Breast epithelium (tissue), 4 donors: ENCODE data around the gene ADAMTSL3. TPM values are rescaled to one million over a fixed set of nuclear protein-coding genes. Genes with fewer than 3 reads are reported as not detected.
A peak's percentile ranks its signal among the peaks of the same experiment; 100 is the strongest.

ENCODE experiments used
- DNase-seq, 2 donors: peaks; one replicate each; pipeline ENCODE4 v3.0.0-alpha.2; 2019; ENCODE audit warnings: low spot score in 2 of 2
- H3K27ac ChIP-seq, 2 donors: fragments of 200-600 bp; sonication (generic) in 1 of 2; one replicate each; pipeline ENCODE4 v1.5.1; 2016 to 2019; ENCODE audit warnings: mild to moderate bottlenecking in 1 of 2
- H3K27me3 ChIP-seq, 2 donors: fragments of 200-600 bp; sonication (generic) in 1 of 2; one replicate each; pipeline versions ENCODE4 v1.5.1 to v1.6.0; 2017 to 2019; ENCODE audit warnings: control low read depth in 1 of 2, mild to moderate bottlenecking in 1 of 2
- H3K36me3 ChIP-seq: fragments of 200-600 bp; one replicate; pipeline ENCODE4 v1.5.1; 2019
- H3K4me1 ChIP-seq, 2 donors: fragments of 200-600 bp; sonication (generic); one replicate each; pipeline ENCODE4 v1.5.1; 2016 to 2019; ENCODE audit warnings: control low read depth in 1 of 2
- H3K4me3 ChIP-seq, 3 donors: fragments of 200-600 bp; sonication (generic); 1 replicate in 2 of 3; 2 replicates in 1 of 3; pipeline ENCODE4 v1.5.1; 2016 to 2019; ENCODE audit warnings: mild to moderate bottlenecking in 3 of 3, moderate library complexity in 2 of 3
- H3K9me3 ChIP-seq, 2 donors: fragments of 200-600 bp; sonication (generic) in 1 of 2; one replicate each; pipeline ENCODE4 v1.5.1; 2016 to 2019; ENCODE audit warnings: control low read depth in 1 of 2
- CTCF ChIP-seq, 3 donors: fragments of 450-650 bp; IDR thresholded peaks; one replicate each; pipeline ENCODE4 v1.5.1; 2016 to 2017; ENCODE audit warnings: antibody characterized with exemption in 3 of 3, mild to moderate bottlenecking in 3 of 3, moderate library complexity in 3 of 3
- POLR2A ChIP-seq: fragments of 450-650 bp; IDR thresholded peaks from one replicate; pipeline ENCODE4 v1.6.1; 2016; ENCODE audit warnings: antibody characterized with exemption, mild to moderate bottlenecking, moderate library complexity
- POLR2AphosphoS5 ChIP-seq, 3 donors: sonication (generic); formaldehyde crosslinking; IDR thresholded peaks; one replicate each; pipeline ENCODE4 v1.6.1; 2017; ENCODE audit warnings: antibody characterized with exemption in 3 of 3
- intact Hi-C: fragments of 100-400 bp; cut with DNase I; formaldehyde crosslinking; loops from one replicate; pipeline ENCODE4 v1.15.1; 2023; ENCODE audit warnings: low total_unique reads
- total RNA-seq, 3 donors: library from RNA; depleted of rRNA; stranded (reverse); fragments of >200 nt; gene quantifications; one replicate each; pipeline ENCODE4 v1.1.0, GENCODE V29; 2016

Gene ADAMTSL3
- total RNA-seq, 3 donors from 2014 or later, result 1.8 to 3.9 (median 2.7) TPM

DNA sequence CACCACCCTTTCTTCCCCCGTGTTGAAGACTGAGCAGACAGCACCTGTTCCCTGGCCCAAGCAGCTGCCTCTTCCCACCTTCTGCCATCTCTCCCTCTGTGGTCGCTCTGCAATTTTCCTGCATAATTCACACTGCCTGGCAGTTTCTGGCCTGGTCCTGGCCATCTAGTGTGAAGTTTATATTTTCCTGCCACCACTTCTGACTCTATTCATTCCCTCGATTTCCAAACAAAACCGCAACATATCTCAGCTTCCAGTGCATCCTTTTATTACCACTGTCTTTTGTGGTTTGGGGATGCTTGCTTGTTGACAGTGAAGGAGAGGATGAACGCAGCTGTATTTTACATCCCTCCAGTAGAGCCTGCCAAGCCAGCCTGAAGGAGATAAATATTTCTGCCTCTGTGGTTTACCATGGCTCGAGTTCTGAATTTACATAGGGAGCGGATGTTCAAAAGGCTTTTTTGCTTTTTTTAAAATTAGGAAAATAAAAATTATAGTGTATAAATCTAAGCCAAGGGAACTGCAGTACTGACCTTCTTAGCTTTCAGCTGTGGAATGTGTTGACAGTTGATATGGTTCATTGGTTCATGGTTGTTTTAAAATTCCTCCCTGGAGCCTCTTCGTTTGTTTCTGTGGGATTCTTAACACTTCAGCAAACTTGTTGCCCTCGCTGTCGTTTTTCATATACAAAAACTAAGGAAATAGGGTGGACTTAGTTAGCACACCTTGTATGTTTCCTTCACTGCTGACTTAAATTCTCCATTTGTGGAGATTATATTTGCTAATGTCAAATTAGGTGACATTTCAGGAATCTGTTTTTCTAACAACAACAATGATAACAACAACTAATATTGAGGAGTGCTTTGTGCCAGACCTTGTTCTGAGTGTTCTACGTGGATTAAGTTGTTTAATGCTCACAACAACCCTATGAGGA lies 250.5 kb downstream of the ADAMTSL3 start:
- DNase-seq, result no peak
- intact Hi-C loops, result loop anchor here (5.0 kb wide), 1 partner anchor 652 kb away; no protein-coding TSS in a partner anchor
- Histone ChIP-seq H3K4me1 (no peaks in the 10 kb centered on the region), H3K27ac (peak overlapping the region in 1 of 2 donors; percentile 39), H3K36me3 (no peaks in the 10 kb centered on the region), H3K9me3 (peaks cover 0 to 4% of the 10 kb centered on the region in 2 donors), H3K27me3 (no peaks in the 10 kb centered on the region), H3K4me3 (no peak overlapping the region)
- TF ChIP-seq POLR2A (no peak), CTCF (IDR thresholded peaks at IDR 0.05) (no peak), POLR2AphosphoS5 (IDR thresholded peaks at IDR 0.05) (no peak)

DNA sequence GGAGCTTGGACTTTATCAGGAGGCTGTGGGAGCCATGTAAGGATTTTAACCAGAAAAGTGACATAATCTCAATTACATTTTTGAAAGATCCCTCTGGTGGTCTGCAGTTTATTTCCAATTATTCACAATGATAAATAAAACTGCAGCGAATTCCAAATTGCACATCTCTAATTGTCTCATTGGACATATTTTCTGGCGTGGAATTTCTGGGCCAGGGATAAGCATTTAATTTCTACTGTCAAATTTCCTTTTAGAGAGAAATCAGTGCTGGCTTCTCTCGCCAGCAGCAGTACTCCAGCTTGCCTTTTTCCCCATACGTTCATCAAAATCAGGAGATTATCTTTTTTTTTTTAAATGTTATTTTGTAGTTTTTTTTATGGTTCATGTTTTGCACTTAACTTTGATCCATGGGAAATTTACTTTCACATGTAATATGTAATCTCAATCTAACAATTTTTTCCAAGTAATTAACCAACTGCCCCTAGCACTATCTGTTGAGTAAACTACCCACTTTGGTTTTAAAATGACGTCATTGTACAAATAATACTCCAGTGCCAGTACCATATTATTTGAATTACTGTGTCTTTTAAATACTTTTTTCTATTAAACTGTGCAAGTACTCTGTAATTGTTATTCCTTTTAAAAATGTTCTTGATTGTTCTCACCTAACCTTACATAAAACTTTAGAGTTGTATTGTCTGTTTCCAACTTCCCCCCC lies 251.8 kb downstream of the ADAMTSL3 start:
- TF ChIP-seq CTCF (IDR thresholded peaks at IDR 0.05) (no peak), POLR2A (no peak), POLR2AphosphoS5 (IDR thresholded peaks at IDR 0.05) (no peak)
- no peak for DNase-seq

DNA sequence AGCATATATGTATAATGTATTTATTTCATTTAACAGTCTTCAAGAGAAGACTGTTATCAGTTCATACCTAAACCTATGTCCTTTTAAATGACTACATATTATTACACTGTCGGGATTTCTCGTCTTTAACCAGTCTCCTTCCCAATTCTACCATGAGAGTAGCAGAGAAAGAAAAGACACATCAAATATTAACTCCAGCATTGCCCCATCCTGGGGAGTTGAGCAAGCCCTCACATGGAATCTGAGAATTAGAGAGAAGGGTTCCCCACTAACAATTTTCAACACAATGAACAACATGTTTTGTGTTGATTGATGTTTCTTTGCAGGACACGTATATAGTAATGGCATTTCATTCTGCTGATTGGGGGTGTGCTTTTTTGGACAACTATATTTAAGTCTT lies 257.4 kb downstream of the ADAMTSL3 start:
- Histone ChIP-seq H3K9me3 (peaks cover 0 to 4% of the 10 kb centered on the region in 2 donors), H3K27me3 (no peaks in the 10 kb centered on the region), H3K27ac (no peak overlapping the region), H3K4me3 (no peak overlapping the region), H3K4me1 (no peaks in the 10 kb centered on the region), H3K36me3 (no peaks in the 10 kb centered on the region)
- no peak for DNase-seq
- intact Hi-C loops, result no loop called here
- TF ChIP-seq POLR2AphosphoS5 (IDR thresholded peaks at IDR 0.05), result no peak
- TF ChIP-seq POLR2A, result no peak
- no peak for TF ChIP-seq CTCF (IDR thresholded peaks at IDR 0.05)

More for the DNA sequence above, 251.8 kb downstream of the ADAMTSL3 start:
- intact Hi-C loops, result no loop called here
- Histone ChIP-seq H3K9me3 (peaks cover 0 to 4% of the 10 kb centered on the region in 2 donors), H3K27me3 (no peaks in the 10 kb centered on the region), H3K4me3 (no peak overlapping the region), H3K27ac (no peak overlapping the region), H3K36me3 (no peaks in the 10 kb centered on the region), H3K4me1 (no peaks in the 10 kb centered on the region)

DNA sequence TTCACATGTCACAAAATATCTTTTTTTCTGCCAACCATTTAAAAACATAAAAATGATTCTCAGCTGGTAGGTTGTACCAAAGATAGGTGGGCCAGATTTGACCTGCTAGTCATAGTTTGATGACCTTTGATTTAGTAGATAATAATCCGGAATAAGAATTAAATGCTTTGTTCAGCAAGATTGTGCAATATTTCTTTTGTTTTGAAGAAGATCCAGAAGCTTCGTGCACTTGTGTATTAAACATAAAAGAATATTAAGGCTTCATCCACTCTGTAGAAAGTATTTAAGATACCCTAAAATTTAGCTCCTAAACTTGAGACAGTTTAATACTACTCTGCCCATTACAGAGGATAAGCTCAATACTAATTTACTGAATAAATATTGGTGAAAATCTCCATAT lies 258.4 kb downstream of the ADAMTSL3 start:
- Histone ChIP-seq H3K36me3 (no peaks in the 10 kb centered on the region), H3K4me1 (no peaks in the 10 kb centered on the region), H3K9me3 (peaks cover 0 to 4% of the 10 kb centered on the region in 2 donors), H3K27me3 (no peaks in the 10 kb centered on the region), H3K27ac (no peak overlapping the region), H3K4me3 (no peak overlapping the region)
- TF ChIP-seq POLR2A (no peak), POLR2AphosphoS5 (IDR thresholded peaks at IDR 0.05) (no peak), CTCF (IDR thresholded peaks at IDR 0.05) (no peak)
- intact Hi-C loops, result no loop called here
- no peak for DNase-seq
